ENCODE data around the gene ADGRA3.

- TF ChIP-seq EZH2 (IDR thresholded peaks at IDR 0.05; ENCODE audit: borderline replicate concordance, low read depth, low read length, poor library complexity, severe bottlenecking) (no peak), CTCF (conservative IDR thresholded peaks at IDR 0.05; ENCODE audit: low read depth, low read length) (no peak)
Observed at GRCh38 chr4:22457348-22457747, 58.5 kb downstream of the ADGRA3 start.

Data from A673 (cell line).